Anterior cingulate cortex (tissue), 58 donors: ENCODE data around the gene SFTPA2.
"Not testable (repeated sequence)": the region's sequence is repeated elsewhere in the genome, so short reads cannot be mapped to it uniquely, and the experiment has no call there.

ENCODE experiments used
- DNase-seq, 58 donors: peaks; one replicate each; lab custom pipeline; 2025; lab: John Stamatoyannopoulos, UW

SFTPA2 gene

GRCh38 chr10:79561257-79561656, 1.1 kb upstream of the SFTPA2 start:
- DNase-seq: no peak

GRCh38 chr10:79559726-79560125, 481 bp downstream of the SFTPA2 start:
- no peak for DNase-seq

- not testable (repeated sequence) for DNase-seq
These were observed 3.2 kb downstream of the SFTPA2 start for GRCh38 chr10:79556961-79557360.

GRCh38 chr10:79555354-79556309, 4.6 kb downstream of the SFTPA2 start:
- DNase-seq: no peak

- DNase-seq: no peak
These were observed 8.1 kb downstream of the SFTPA2 start for GRCh38 chr10:79552143-79552542.

- no peak for DNase-seq
These were observed 12.2 kb downstream of the SFTPA2 start for GRCh38 chr10:79547973-79548372.

- not testable (repeated sequence) for DNase-seq
These were observed 13.1 kb downstream of the SFTPA2 start for GRCh38 chr10:79547128-79547527.

GRCh38 chr10:79544926-79545659, 15.1 kb downstream of the SFTPA2 start:
- DNase-seq: not testable (repeated sequence)

- not testable (repeated sequence) for DNase-seq
These were observed 15.8 kb downstream of the SFTPA2 start for GRCh38 chr10:79544408-79544807.

- DNase-seq: no peak
These were observed 17.6 kb downstream of the SFTPA2 start for GRCh38 chr10:79542626-79543025.

GRCh38 chr10:79540930-79541329, 19.3 kb downstream of the SFTPA2 start:
- DNase-seq: not testable (repeated sequence)

- not testable (repeated sequence) for DNase-seq
These were observed 21.9 kb downstream of the SFTPA2 start for GRCh38 chr10:79538311-79538710.

GRCh38 chr10:79533903-79534175, 26.4 kb downstream of the SFTPA2 start:
- not testable (repeated sequence) for DNase-seq

- not testable (repeated sequence) for DNase-seq
These were observed 26.9 kb downstream of the SFTPA2 start for GRCh38 chr10:79533142-79533902.

GRCh38 chr10:79528261-79528660, 31.9 kb downstream of the SFTPA2 start:
- DNase-seq: not testable (repeated sequence)

- not testable (repeated sequence) for DNase-seq
These were observed 35.0 kb downstream of the SFTPA2 start for GRCh38 chr10:79525049-79525710.

- DNase-seq: not testable (repeated sequence)
These were observed 36.9 kb downstream of the SFTPA2 start for GRCh38 chr10:79523157-79523853.

GRCh38 chr10:79522464-79522863, 37.7 kb downstream of the SFTPA2 start:
- DNase-seq: not testable (repeated sequence)

- not testable (repeated sequence) for DNase-seq
These were observed 38.5 kb downstream of the SFTPA2 start for GRCh38 chr10:79521751-79522150.

- DNase-seq: not testable (repeated sequence)
These were observed 42.6 kb downstream of the SFTPA2 start for GRCh38 chr10:79517567-79517966.
